HG03280 (cell line): ENCODE results near the gene PCARE.
A peak's percentile ranks its signal among the peaks of the same experiment; 100 is the strongest.
"Not testable (repeated sequence)": the region's sequence is repeated elsewhere in the genome, so short reads cannot be mapped to it uniquely, and the experiment has no call there.

Source experiments
- ATAC-seq: cut with Tn5 transposase; IDR thresholded peaks from one replicate; pipeline ENCODE4 v1.9.1; 2021; ENCODE audit warnings: mild to moderate bottlenecking, moderate library complexity; ENCODE audit not compliant: unreplicated experiment

Gene PCARE

GRCh38 chr2:29074411-29074810 lies at the start of gene PCARE:
Gene PCARE, minus strand, starts transcription at chr2:29074523. Its CDS starts 262 bp downstream, at chr2:29074261.
- ATAC-seq: no peak

- ATAC-seq: no peak
Measured at GRCh38 chr2:29123617-29124349, 49.5 kb upstream of the PCARE start.

- ATAC-seq: no peak
Measured at GRCh38 chr2:29120846-29121245, 46.5 kb upstream of the PCARE start.

- no peak for ATAC-seq
Measured at GRCh38 chr2:29119211-29119610, 44.9 kb upstream of the PCARE start.

GRCh38 chr2:29117636-29118303 lies 43.4 kb upstream of the PCARE start:
- no peak for ATAC-seq

- peak; percentile 32 for ATAC-seq
Measured at GRCh38 chr2:29115797-29116781, 41.8 kb upstream of the PCARE start.

- ATAC-seq: peak; percentile 50
Measured at GRCh38 chr2:29114946-29115609, 40.8 kb upstream of the PCARE start, which contains the start of gene CLIP4. Gene CLIP4, plus strand, starts transcription at chr2:29115415. Its CDS starts 5,974 bp downstream, at chr2:29121389.

GRCh38 chr2:29114586-29114945 lies 40.2 kb upstream of the PCARE start:
- ATAC-seq: no peak

- ATAC-seq: no peak
Measured at GRCh38 chr2:29113891-29114321, 39.6 kb upstream of the PCARE start.

GRCh38 chr2:29113027-29113686 lies 38.8 kb upstream of the PCARE start:
- ATAC-seq: no peak

GRCh38 chr2:29112379-29112778 lies 38.1 kb upstream of the PCARE start:
- ATAC-seq: no peak

GRCh38 chr2:29110916-29111535 lies 36.7 kb upstream of the PCARE start:
- ATAC-seq: no peak

GRCh38 chr2:29109246-29109645 lies 34.9 kb upstream of the PCARE start:
- ATAC-seq: no peak

- ATAC-seq: no peak
Measured at GRCh38 chr2:29108225-29108624, 33.9 kb upstream of the PCARE start.

- ATAC-seq: not testable (repeated sequence)
Measured at GRCh38 chr2:29107547-29107946, 33.2 kb upstream of the PCARE start.

- ATAC-seq: no peak
Measured at GRCh38 chr2:29106980-29107388, 32.7 kb upstream of the PCARE start.

- ATAC-seq: no peak
Measured at GRCh38 chr2:29106256-29106655, 31.9 kb upstream of the PCARE start.

GRCh38 chr2:29105375-29105774 lies 31.1 kb upstream of the PCARE start:
- ATAC-seq: no peak

GRCh38 chr2:29104688-29105087 lies 30.4 kb upstream of the PCARE start:
- no peak for ATAC-seq

- no peak for ATAC-seq
Measured at GRCh38 chr2:29100564-29100963, 26.2 kb upstream of the PCARE start.
